Right lobe of liver (tissue), 6 donors: ENCODE results near the gene TNNT3. TPM values are rescaled to one million over a fixed set of nuclear protein-coding genes. Genes with fewer than 3 reads are reported as not detected.

Source experiments
- ATAC-seq, 4 donors: fragments of 200-7000 bp; cut with Tn5 transposase; one replicate each; pipeline ENCODE4 v1.9.1; 2020; ENCODE audit warnings: mild to moderate bottlenecking in 4 of 4, moderate library complexity in 4 of 4
- DNase-seq, 3 donors: peaks; one replicate each; pipeline ENCODE4 v3.0.0-alpha.2; 2020
- H3K27ac ChIP-seq, 3 donors: fragments of 200-600 bp; one replicate each; pipeline ENCODE4 v1.8.0; 2022
- H3K27me3 ChIP-seq, 2 donors: fragments of 200-600 bp; one replicate each; pipeline ENCODE4 v1.8.0; 2022
- H3K36me3 ChIP-seq, 4 donors: fragments of 200-600 bp; sonication (generic) in 1 of 4; one replicate each; pipeline versions ENCODE4 v1.5.1 to v1.8.0; 2017 to 2022; ENCODE audit warnings: control low read depth in 1 of 4
- H3K4me1 ChIP-seq, 4 donors: fragments of 200-600 bp; sonication (generic) in 1 of 4; one replicate each; pipeline versions ENCODE4 v1.5.1 to v1.8.0; 2017 to 2022; ENCODE audit warnings: control low read depth in 1 of 4
- H3K4me3 ChIP-seq, 3 donors: fragments of 200-600 bp; one replicate each; pipeline ENCODE4 v1.8.0; 2022
- H3K9me3 ChIP-seq, 4 donors: fragments of 200-600 bp; sonication (generic) in 1 of 4; one replicate each; pipeline versions ENCODE4 v1.5.1 to v1.8.0; 2017 to 2022; ENCODE audit warnings: control low read depth in 1 of 4
- CTCF ChIP-seq, 4 donors: fragments of 200-600 bp in 3 of 4; fragments of 450-650 bp in 1 of 4; IDR thresholded peaks; one replicate each; pipeline versions ENCODE4 v1.5.1 to v1.8.0; 2016 to 2022; ENCODE audit warnings: antibody characterized with exemption in 4 of 4, mild to moderate bottlenecking in 2 of 4
- POLR2A ChIP-seq: fragments of 450-650 bp; IDR thresholded peaks from one replicate; pipeline ENCODE4 v1.6.1; 2017; ENCODE audit warnings: antibody characterized with exemption, mild to moderate bottlenecking
- WGBS: methylation state at CpG from one replicate; pipeline ENCODE4 v1.1.6; 2018; ENCODE audit warnings: low coverage, low lambda C conversion rate; ENCODE audit not compliant: insufficient coverage; ENCODE audit errors: missing lambda C conversion rate; 5-methylcytosine and 5-hydroxymethylcytosine counted together
- intact Hi-C, 2 donors: fragments of 100-400 bp; cut with DNase I; formaldehyde crosslinking; loops; one replicate each; pipeline versions ENCODE4 v1.11.2 to v1.14.1; 2022
- total RNA-seq, 6 experiments: library from RNA; depleted of rRNA in 2 of 6; stranded (reverse); fragments of >200 nt in 2 of 6; fragmentation: NEBNext Ultra II Directional in 3 of 6; extraction: Animal tissue kit (Norgen Biotek cat#: 25700) in 3 of 6; gene quantifications; one replicate each; pipeline versions ENCODE4 v1.1.0 to v1.2.4, GENCODE V29; 2016 to 2023
- donor health status: DM: no; HTN: yes; CAD: no.
- donor health status: DM: no; HTN: no; CAD: no.
- donor health status: DM: no; HTN: no; CAD: no.
- donor health status: DM: no; HTN: yes; CAD: no.
- donor health status: DM: no; HTN: yes; CAD: no.

TNNT3 gene
- total RNA-seq, 6 experiments from 2014 or later: 0.44 to 2.2 TPM; not detected in 4

DNA sequence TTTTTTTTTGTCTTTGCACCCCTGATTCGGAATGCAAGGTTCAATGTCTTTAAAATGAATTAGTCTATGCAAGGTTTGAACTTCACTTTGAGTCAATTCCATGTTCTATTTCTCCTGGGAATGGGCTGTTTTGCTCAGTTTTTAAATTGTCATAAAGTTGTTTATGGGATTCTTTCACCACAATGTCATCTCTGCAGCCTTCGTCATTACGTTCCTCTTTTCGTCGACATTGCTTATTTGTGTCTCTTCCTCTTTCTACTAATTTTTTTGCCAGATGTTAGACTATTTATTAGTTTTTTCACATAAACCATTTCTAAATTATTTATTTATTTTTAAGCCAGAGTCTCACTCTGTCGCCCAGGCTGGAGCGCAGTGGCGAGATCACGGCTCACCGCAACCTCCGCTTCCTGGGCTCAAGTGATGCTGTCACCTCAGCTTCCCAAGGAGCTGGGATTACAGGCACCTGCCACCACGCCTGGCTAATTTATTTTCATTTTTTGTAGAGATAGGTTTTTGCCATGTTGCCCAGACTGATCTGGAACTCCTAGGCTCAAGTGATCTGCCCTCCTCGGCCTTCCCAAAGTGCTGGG is 7.1 kb upstream of the TNNT3 start:
- ATAC-seq (no peak), DNase-seq (no peak)
- Histone ChIP-seq H3K9me3 (no peaks in the 10 kb centered on the region), H3K4me1 (no peaks in the 10 kb centered on the region), H3K27ac (no peak overlapping the region), H3K4me3 (no peak overlapping the region), H3K36me3 (no peaks in the 10 kb centered on the region), H3K27me3 (no peaks in the 10 kb centered on the region)
- intact Hi-C loops: no loop called here
- WGBS: 76% methylated on average over 13 of the region's 13 CpGs
- TF ChIP-seq CTCF (IDR thresholded peaks at IDR 0.05): no peak

DNA sequence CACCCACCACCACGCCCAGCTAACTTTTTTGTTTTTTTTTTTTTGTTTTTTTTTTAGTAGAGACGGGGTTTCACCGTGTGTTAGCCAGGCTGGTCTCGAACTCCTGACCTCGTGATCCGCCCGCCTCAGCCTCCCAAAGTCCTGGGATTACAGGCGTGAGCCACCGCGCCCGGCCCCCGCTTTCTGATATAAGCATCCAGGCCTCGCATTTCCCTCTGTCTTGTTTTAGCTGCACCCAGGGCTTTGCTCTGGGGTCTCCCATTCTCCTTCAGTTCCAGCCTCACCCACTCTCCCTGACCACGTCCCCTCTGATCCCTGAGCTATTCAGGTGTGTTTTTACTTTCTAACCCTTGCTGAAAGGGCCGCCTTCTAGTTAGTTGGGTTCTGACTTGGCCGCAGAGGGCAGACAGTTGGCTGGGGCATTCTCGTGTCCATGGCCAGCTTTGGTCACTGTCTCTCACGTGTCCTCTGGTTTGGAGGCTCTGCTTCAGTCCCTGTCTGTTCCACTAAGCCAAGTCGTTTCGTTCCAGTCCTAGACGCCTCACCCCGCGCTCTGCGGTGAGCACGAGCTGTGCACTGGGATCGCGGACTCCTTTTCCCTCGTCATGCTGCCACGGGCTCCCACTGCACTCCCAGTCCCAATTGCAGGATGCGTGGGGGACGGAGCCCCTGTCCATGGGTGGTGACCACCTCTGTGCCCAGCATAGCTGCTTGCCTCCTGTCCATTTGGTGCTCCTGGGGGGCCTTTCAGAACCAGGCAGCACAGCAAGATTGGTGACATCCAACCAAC is 6.0 kb upstream of the TNNT3 start:
- H3K27me3 ChIP-seq: no peaks in the 10 kb centered on the region
- 85% methylated on average over 15 of the region's 31 CpGs for WGBS
- no peaks in the 10 kb centered on the region for H3K9me3 ChIP-seq
- no peak overlapping the region for H3K27ac ChIP-seq
- no peaks in the 10 kb centered on the region for H3K4me1 ChIP-seq
- DNase-seq (no peak), ATAC-seq (no peak)
- no peaks in the 10 kb centered on the region for H3K36me3 ChIP-seq
- no peak for TF ChIP-seq POLR2A
- TF ChIP-seq CTCF (IDR thresholded peaks at IDR 0.05): no peak
- no peak overlapping the region for H3K4me3 ChIP-seq
- intact Hi-C loops: no loop called here

GRCh38 chr11:1915795-1916131 is 3.7 kb upstream of the TNNT3 start:
- Histone ChIP-seq H3K4me3 (no peak overlapping the region), H3K27me3 (no peaks in the 10 kb centered on the region), H3K36me3 (no peaks in the 10 kb centered on the region), H3K27ac (no peak overlapping the region), H3K4me1 (no peaks in the 10 kb centered on the region), H3K9me3 (no peaks in the 10 kb centered on the region)
- 78% methylated on average over 1 of the region's 2 CpGs for WGBS
- ATAC-seq (no peak), DNase-seq (no peak)
- intact Hi-C loops: loop anchor here (1.0 kb wide), 1 partner anchor 22 kb away; no protein-coding TSS in a partner anchor
- TF ChIP-seq POLR2A (no peak), CTCF (IDR thresholded peaks at IDR 0.05) (no peak)

DNA sequence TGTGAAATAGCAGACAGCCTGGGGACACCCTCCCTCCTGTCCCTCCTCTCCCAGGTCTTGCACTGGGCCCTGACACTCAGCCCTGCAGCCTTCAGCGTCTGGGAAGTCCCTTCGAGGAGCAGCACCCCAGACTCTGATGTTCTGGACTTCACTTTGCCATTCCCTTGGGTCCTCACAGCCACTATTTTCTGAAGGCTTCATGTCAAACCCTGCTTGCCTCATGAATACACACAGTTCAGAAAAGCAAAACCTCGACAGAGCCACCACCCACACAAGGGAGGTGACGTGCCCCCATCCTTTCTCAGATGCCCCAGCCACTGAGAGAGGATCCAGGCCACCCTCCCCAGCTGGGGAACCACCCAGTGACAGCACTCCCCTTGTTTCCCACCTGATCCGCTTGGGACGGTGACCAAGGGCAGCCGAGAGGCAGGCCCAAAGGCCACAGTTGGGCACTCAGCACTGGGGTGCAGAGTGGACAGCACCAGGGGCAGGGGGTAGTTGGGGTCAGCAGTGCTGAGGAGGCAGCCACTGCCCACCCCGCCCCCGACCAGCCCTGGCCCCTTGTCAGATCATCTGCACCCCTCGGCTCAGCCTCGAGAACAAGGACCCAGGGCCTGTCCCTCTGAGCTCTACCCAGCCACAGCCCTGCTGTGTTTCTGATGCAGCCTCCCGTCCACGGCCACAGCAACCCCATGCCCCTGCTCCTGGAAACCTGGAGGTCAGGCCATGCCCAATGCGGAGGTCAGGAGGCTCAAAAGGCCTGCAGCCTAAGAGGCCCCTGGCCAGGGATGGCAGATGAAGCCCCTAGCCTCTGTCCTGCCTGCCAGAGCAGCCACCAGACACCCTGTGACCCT is 3.1 kb upstream of the TNNT3 start:
- H3K9me3 ChIP-seq: no peaks in the 10 kb centered on the region
- peak in 1 of 3 donors; percentile 42 for DNase-seq
- H3K4me3 ChIP-seq: no peak overlapping the region
- TF ChIP-seq POLR2A (no peak), CTCF (IDR thresholded peaks at IDR 0.05) (no peak)
- no peak overlapping the region for H3K27ac ChIP-seq
- H3K36me3 ChIP-seq: no peaks in the 10 kb centered on the region
- intact Hi-C loops: loop anchor here (1.0 kb wide), 1 partner anchor 23 kb away; no protein-coding TSS in a partner anchor
- no peaks in the 10 kb centered on the region for H3K4me1 ChIP-seq
- no peak for ATAC-seq
- H3K27me3 ChIP-seq: no peaks in the 10 kb centered on the region
- 60% methylated on average over 1 of the region's 14 CpGs for WGBS
